Hematopoietic multipotent progenitor cell treated with erythropoietin and hydrocortisone succinate and interleukin-3 and kit ligand, for 4 days (in vitro differentiated cells): ENCODE measurements around the gene PDPK1.
"Not testable (repeated sequence)": the region's sequence is repeated elsewhere in the genome, so short reads cannot be mapped to it uniquely, and the experiment has no call there.

Experiments
- DNase-seq: peaks from one replicate; pipeline ENCODE4 v3.0.0-alpha.2; 2015

PDPK1 gene

DNA sequence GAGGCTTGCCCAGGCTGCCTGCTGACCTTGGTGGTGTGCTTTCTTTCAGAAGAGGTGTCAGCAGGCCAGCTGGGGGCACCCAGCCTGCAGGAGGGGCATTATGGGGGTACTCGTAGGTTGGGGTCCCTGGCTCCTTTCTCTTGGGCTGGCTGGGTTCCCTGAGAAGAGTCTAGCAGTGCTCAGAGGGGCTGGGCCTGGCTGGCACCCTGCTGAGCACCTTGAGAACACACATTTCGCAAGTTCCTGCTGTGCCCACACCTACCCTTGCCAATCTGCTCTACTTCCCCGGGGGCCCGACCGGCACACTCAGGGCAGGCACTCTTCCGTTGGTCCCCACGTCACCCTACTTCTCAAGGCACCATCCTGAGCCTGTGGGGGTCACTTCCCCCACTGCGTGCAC is 11.7 kb upstream of the PDPK1 start:
- no peak for DNase-seq

- DNase-seq: no peak
Measured at GRCh38 chr16:2527071-2527783, 10.6 kb upstream of the PDPK1 start.

- no peak for DNase-seq
Measured at GRCh38 chr16:2527784-2528100, 10.1 kb upstream of the PDPK1 start.

DNA sequence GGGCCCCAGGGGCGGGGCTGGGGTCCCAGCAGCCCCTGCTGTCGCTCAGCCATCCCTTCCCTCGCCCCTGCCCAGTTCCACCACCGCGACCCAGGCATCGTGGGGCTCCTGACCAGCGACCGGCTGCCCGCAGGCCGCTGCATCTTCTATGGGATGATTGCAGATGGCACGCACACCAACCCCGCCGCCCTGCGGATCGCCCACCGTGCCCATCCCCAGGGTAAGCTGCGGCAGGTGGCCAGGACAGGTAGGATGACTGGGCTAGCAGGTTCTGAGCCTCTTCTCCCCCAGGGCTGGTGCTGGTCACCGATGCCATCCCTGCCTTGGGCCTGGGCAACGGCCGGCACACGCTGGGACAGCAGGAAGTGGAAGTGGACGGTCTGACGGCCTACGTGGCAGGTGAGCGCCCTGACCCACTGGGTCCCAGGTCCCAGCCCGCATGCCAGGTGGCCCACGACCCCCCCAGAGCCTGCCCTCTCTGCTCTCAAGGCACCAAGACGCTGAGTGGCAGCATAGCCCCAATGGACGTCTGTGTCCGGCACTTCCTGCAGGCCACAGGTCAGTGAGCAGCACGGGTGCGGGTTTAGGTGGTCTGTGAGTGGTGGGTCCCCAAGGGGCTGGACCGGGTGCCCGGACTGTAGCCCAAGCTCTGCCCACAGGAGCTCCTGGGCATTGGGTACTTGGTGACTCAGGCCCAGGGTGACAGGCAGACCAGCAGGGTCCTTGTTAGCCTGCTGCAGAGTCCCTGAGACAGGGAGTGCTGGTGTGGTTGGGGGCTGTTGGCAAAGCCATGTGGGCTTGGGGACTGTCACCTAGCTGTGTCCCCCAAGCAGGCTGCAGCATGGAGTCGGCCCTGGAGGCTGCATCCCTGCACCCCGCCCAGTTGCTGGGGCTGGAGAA is 9.4 kb upstream of the PDPK1 start:
- no peak for DNase-seq

GRCh38 chr16:2529061-2529931 is 8.5 kb upstream of the PDPK1 start:
- DNase-seq: peak; percentile 43

GRCh38 chr16:2529961-2530628 is 7.7 kb upstream of the PDPK1 start:
- no peak for DNase-seq

- no peak for DNase-seq
Measured at GRCh38 chr16:2530629-2531318, 7.0 kb upstream of the PDPK1 start.

- no peak for DNase-seq
Measured at GRCh38 chr16:2531371-2531695, 6.5 kb upstream of the PDPK1 start, which contains the start of gene CEMP1. TSS of gene CEMP1 (minus strand) at chr16:2531408. CDS start at chr16:2531073, 335 bp downstream.

- peak; percentile 99 for DNase-seq
Measured at GRCh38 chr16:2531696-2532493, 5.9 kb upstream of the PDPK1 start.

DNA sequence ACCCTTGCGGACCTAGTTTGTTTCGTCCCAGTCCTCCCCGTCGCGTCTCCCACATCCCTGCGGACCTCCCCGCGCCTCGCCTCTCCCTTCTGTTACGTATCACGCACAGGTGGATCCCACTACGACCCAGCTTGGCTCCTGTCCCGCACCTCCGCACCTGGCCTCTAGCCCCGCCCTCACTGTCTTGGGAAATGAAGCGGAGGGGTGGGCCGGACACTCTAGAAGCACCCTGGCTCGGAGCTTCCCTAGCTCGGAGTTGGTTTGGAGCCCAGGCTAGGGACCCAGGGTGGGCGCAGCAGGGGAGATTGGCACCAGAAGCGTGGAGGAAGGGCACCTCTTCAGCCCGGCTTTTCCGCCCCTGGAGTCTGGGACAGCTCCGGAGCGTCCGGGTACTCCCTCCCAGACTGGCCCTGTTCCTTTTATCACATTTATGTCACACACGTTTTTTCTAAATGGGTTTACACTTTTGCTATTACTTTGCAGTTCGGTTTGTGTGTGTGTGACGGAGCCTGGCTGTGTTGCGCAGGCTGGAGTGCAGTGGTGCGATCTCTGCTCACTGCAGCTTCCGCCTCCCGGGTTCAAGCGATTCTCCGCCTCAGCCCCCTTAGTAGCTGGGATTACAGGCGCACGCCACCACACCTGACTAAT is 5.2 kb upstream of the PDPK1 start:
- DNase-seq: peak; percentile 76

- DNase-seq: not testable (repeated sequence)
Measured at GRCh38 chr16:2533142-2533755, 4.6 kb upstream of the PDPK1 start.

- no peak for DNase-seq
Measured at GRCh38 chr16:2533912-2534311, 3.9 kb upstream of the PDPK1 start.

- not testable (repeated sequence) for DNase-seq
Measured at GRCh38 chr16:2534335-2534734, 3.5 kb upstream of the PDPK1 start.

- DNase-seq: no peak
Measured at GRCh38 chr16:2535625-2536013, 2.2 kb upstream of the PDPK1 start.

DNA sequence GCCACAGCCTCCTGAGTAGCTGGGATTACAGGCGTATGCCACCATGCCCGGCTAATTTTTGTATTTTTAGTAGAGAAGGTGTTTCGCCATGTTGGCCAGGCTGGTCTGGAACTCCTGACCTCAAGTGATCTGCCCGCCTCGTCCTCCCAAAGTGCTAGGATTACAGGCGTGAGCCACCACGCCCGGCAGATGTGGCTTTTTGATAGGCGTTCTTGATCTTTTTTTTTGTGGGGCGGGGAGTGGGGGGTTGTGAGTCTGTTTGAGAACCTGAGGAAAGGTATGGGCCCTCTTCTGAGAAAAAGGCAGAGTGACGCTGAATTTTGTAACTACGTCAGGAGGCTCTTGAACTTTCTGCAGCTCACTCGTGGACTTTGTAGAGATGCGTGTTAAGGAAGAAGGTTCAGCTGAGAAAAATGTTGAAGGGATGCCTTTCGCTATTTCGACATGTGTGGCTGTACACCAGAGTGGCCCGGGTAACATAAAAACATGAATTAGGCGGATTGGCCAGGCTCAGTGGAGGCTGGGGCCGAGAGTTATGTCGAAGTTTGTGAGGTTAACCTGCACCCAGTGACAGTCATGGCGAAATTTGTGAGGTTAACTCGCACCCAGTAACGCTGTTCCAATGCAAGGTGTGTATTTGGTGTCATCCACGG is 1.5 kb downstream of the PDPK1 start:
- DNase-seq: not testable (repeated sequence)

DNA sequence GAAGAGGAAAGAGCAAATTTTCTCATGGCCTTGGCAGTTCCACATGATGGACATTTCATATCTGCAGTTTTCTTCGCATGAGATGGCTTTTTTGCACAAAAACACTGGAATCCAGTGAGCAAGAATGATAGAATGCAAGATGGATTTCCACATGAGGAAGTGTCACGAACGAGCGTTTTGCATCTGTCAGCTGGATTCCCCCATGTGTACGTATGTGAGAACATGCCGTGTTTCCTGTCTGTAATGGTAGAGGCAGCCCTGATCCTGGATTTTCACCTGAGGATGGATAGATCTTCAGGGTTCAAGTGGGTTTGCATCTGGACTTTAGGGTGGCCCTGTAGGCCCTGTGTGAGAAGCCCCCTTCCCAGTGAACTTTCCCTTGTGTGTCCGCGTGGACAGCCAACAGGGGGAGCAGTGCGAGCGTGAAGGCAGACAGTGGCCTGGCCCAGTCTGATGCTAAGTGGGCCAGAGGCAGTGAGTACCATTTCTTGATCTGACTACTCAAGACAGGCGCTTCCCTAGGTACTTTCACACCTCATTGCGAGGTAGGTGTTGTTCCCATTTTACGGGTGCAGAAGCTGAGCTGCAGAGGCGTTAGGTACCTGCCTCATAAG is 2.1 kb downstream of the PDPK1 start:
- DNase-seq: peak; percentile 51

DNA sequence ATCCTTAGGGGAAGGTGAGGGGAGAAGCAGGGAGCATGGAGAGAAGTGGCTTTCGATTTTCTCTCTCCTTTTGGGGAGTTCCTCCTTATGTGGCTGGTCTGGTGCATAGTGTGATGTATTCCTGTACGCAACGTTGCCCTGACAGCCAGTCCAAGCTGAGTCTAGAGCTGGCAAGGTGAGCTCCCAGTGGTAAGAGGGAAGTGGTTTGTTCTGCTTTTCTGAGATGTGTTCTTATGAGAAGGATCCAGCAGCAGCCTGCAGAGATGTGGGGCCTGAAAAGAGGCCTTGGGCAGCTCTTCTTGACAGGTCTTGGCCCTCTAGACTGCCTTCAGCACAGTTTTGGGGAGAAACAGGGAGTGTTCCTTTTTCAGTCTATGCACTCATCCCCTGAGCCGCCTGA is 3.1 kb downstream of the PDPK1 start:
- DNase-seq: peak; percentile 44

GRCh38 chr16:2541409-2541808 is 3.6 kb downstream of the PDPK1 start:
- DNase-seq: not testable (repeated sequence)

- DNase-seq: not testable (repeated sequence)
Measured at GRCh38 chr16:2543771-2544170, 6.0 kb downstream of the PDPK1 start.
